ENCODE measurements around the gene MTARC2. TPM values are rescaled to one million over a fixed set of nuclear protein-coding genes. Genes with fewer than 3 reads are reported as not detected.

Gene MTARC2
- total and polyA plus RNA-seq, 2 of the 13 experiments (the other 11 are each of a cell fraction or from before 2014, with no cell fraction given), result 8.5 to 10.1 TPM

GRCh38 chr1:220748089-220748934, at the start of gene MTARC2 (continued):
- TF ChIP-seq USF2 (IDR thresholded peaks at IDR 0.05; ENCODE audit: low read depth, low read length) (no peak), USF2 (CRISPR knock-in tag; IDR thresholded peaks at IDR 0.05; ENCODE audit: borderline replicate concordance) (no peak), TRAFD1 (CRISPR knock-in tag; IDR thresholded peaks at IDR 0.05; ENCODE audit: borderline replicate concordance) (no peak), TBX2 (CRISPR knock-in tag; IDR thresholded peaks at IDR 0.05; ENCODE audit: borderline replicate concordance) (peak; percentile 54), DMTF1 (CRISPR knock-in tag; IDR thresholded peaks at IDR 0.05) (no peak), CREM (IDR thresholded peaks at IDR 0.05) (0 out of 2 replicates have a peak, but pooled peaks have one; percentile 38), CREM (CRISPR knock-in tag; IDR thresholded peaks at IDR 0.05) (no peak), ZFP82 (CRISPR knock-in tag; IDR thresholded peaks at IDR 0.05; ENCODE audit: borderline replicate concordance) (peak; percentile 81; the same call in 1 of the 2 replicates), TEF (CRISPR knock-in tag; IDR thresholded peaks at IDR 0.05) (no peak), IRF1 (CRISPR knock-in tag; IDR thresholded peaks at IDR 0.05; ENCODE audit: low read depth) (no peak), FOXJ3 (CRISPR knock-in tag; IDR thresholded peaks at IDR 0.05; ENCODE audit: borderline replicate concordance) (no peak), ZNF430 (CRISPR knock-in tag; IDR thresholded peaks at IDR 0.05) (peak; percentile 73), ELF3 (CRISPR knock-in tag; IDR thresholded peaks at IDR 0.05) (0 out of 2 replicates have a peak, but pooled peaks have one; percentile 40), ERF (CRISPR knock-in tag; IDR thresholded peaks at IDR 0.05) (0 out of 2 replicates have a peak, but pooled peaks have one; percentile 65), ZBTB2 (CRISPR knock-in tag; IDR thresholded peaks at IDR 0.05; ENCODE audit: low read depth) (peak; percentile 53; the same call in 1 of the 2 replicates), TP53 (CRISPR knock-in tag; conservative IDR thresholded peaks at IDR 0.05) (no peak)

Measured in HepG2 (cell line).